Measurements from ENCODE around the gene NCAPG2. TPM values are rescaled to one million over a fixed set of nuclear protein-coding genes. Genes with fewer than 3 reads are reported as not detected.
A peak's percentile ranks its signal among the peaks of the same experiment; 100 is the strongest.

Gene NCAPG2
- total RNA-seq, 4 donors from 2014 or later: 7.3 to 23.1 (median 13.7) TPM

- Histone ChIP-seq H3K27ac (no peak overlapping the region), H3K27me3 (no peaks in the 10 kb centered on the region), H3K9me3 (no peaks in the 10 kb centered on the region), H3K4me1 (no peaks in the 10 kb centered on the region), H3K36me3 (peaks cover 0 to 50% (median 6%) of the 10 kb centered on the region in 3 donors), H3K4me3 (no peak overlapping the region)
- 88 to 95% methylated on average over 12 of the region's 12 CpGs for WGBS, 2 donors
- TF ChIP-seq POLR2A (IDR thresholded peaks at IDR 0.05) (no peak), CTCF (IDR thresholded peaks at IDR 0.05) (no peak)
- no peak for DNase-seq
- intact Hi-C loops (cut with DNase I): no loop called here
Observed at GRCh38 chr7:158664406-158664805, 40.2 kb downstream of the NCAPG2 start.

- peaks cover 0 to 50% (median 6%) of the 10 kb centered on the region in 3 donors for H3K36me3 ChIP-seq
- WGBS, 2 donors: 78 to 93% methylated on average over 1 to 2 of the region's 2 CpGs
- no peaks in the 10 kb centered on the region for H3K4me1 ChIP-seq
- no peaks in the 10 kb centered on the region for H3K27me3 ChIP-seq
- TF ChIP-seq CTCF (IDR thresholded peaks at IDR 0.05) (peak in 1 of 6 experiments; percentile 18), POLR2A (IDR thresholded peaks at IDR 0.05) (no peak)
- H3K27ac ChIP-seq: no peak overlapping the region
- H3K4me3 ChIP-seq: no peak overlapping the region
- no peak for DNase-seq
- H3K9me3 ChIP-seq: no peaks in the 10 kb centered on the region
- intact Hi-C loops (cut with DNase I): no loop called here
Observed at GRCh38 chr7:158663428-158663741, 41.2 kb downstream of the NCAPG2 start.

- no peak for TF ChIP-seq POLR2A (IDR thresholded peaks at IDR 0.05)
- no peak for TF ChIP-seq CTCF (IDR thresholded peaks at IDR 0.05)
- Histone ChIP-seq H3K27me3 (no peaks in the 10 kb centered on the region), H3K27ac (no peak overlapping the region), H3K4me3 (no peak overlapping the region), H3K9me3 (no peaks in the 10 kb centered on the region), H3K4me1 (no peaks in the 10 kb centered on the region), H3K36me3 (peaks cover 0 to 50% (median 6%) of the 10 kb centered on the region in 3 donors)
- DNase-seq: no peak
- 72 to 76% methylated on average over 12 to 14 of the region's 14 CpGs for WGBS, 2 donors
- intact Hi-C loops (cut with DNase I): no loop called here
Observed at GRCh38 chr7:158662610-158663427, 41.8 kb downstream of the NCAPG2 start.

- H3K27ac ChIP-seq: no peak overlapping the region
- no peaks in the 10 kb centered on the region for H3K27me3 ChIP-seq
Observed at GRCh38 chr7:158658475-158658874, 46.1 kb downstream of the NCAPG2 start.

More at GRCh38 chr7:158658475-158658874, 46.1 kb downstream of the NCAPG2 start:
- no peak overlapping the region for H3K4me3 ChIP-seq
- intact Hi-C loops (cut with DNase I): no loop called here
- H3K4me1 ChIP-seq: no peaks in the 10 kb centered on the region
- DNase-seq: no peak
- WGBS, 2 donors: 90 to 95% methylated on average over 2 of the region's 2 CpGs
- H3K9me3 ChIP-seq: no peaks in the 10 kb centered on the region
- peaks cover 0 to 63% (median 6%) of the 10 kb centered on the region in 3 donors for H3K36me3 ChIP-seq
- TF ChIP-seq CTCF (IDR thresholded peaks at IDR 0.05): no peak
- no peak for TF ChIP-seq POLR2A (IDR thresholded peaks at IDR 0.05)
